K562 (cell line): ENCODE results near the gene POR. TPM values are rescaled to one million over a fixed set of nuclear protein-coding genes. Genes with fewer than 3 reads are reported as not detected.
A peak's percentile ranks its signal among the peaks of the same experiment; 100 is the strongest.

Source experiments
- CBX5 ChIP-seq: IDR thresholded peaks from 2 replicates; pipeline ENCODE4 v1.6.1; 2014; ENCODE audit warnings: low read depth, borderline replicate concordance
- EP400 ChIP-seq: fragments of 450-650 bp; IDR thresholded peaks from 2 replicates; pipeline ENCODE4 v1.6.1; 2017; ENCODE audit warnings: antibody characterized with exemption, mild to moderate bottlenecking, moderate library complexity
- FOXJ2 ChIP-seq: fragments of 200-800 bp; sonication (Bioruptor generic); IDR thresholded peaks from 2 replicates; pipeline ENCODE4 v1.6.1; 2016; ENCODE audit warnings: missing genetic modification characterization, missing compliant biosample characterization
- FOXK2 ChIP-seq, 2 experiments: fragments of 450-650 bp; IDR thresholded peaks in 1 of 2; conservative IDR thresholded peaks in 1 of 2; 2 replicates each; pipeline ENCODE4 v1.6.1; 2016; ENCODE audit warnings: low read depth in 2 of 2, mild to moderate bottlenecking in 1 of 2
- KLF10 ChIP-seq: fragments of 250-450 bp; sonication (Bioruptor Pico); IDR thresholded peaks from 2 replicates; pipeline ENCODE4 v1.6.1; 2021; ENCODE audit warnings: matching md5 sums
- KLF6 ChIP-seq: fragments of 250-450 bp; sonication (Bioruptor Pico); IDR thresholded peaks from 2 replicates; pipeline ENCODE4 v1.4.0; 2020; ENCODE audit warnings: mild to moderate bottlenecking, moderate library complexity, borderline replicate concordance
- MEF2A ChIP-seq: IDR thresholded peaks from 2 replicates; pipeline ENCODE4 v1.6.1; 2011; ENCODE audit warnings: low read depth, mild to moderate bottlenecking, low read length, moderate library complexity; ENCODE audit not compliant: control insufficient read depth
- POLR2A ChIP-seq: fragments of 450-650 bp; conservative IDR thresholded peaks from 2 replicates; pipeline ENCODE4 v1.6.1; 2016
- PTRF ChIP-seq: fragments of 450-650 bp; IDR thresholded peaks from 2 replicates; pipeline ENCODE4 v1.6.1; 2016; ENCODE audit warnings: mild to moderate bottlenecking, missing genetic modification characterization, missing compliant biosample characterization
- SMARCB1 ChIP-seq: IDR thresholded peaks from 2 replicates; pipeline ENCODE4 v1.6.1; 2011; ENCODE audit warnings: improper control_type of control experiment, low read depth; ENCODE audit not compliant: insufficient read length
- SRSF1 ChIP-seq: fragments of 200-400 bp; formaldehyde crosslinking; IDR thresholded peaks from 2 replicates; pipeline ENCODE4 v1.6.1; 2017; ENCODE audit warnings: mild to moderate bottlenecking, low read depth, low read length, moderate library complexity
- SRSF3 ChIP-seq: fragments of 200-400 bp; formaldehyde crosslinking; IDR thresholded peaks from 2 replicates; pipeline ENCODE4 v1.6.1; 2016; ENCODE audit warnings: mild to moderate bottlenecking, low read length, moderate library complexity; ENCODE audit not compliant: insufficient read depth
- ZC3H4 ChIP-seq: sonication (generic); formaldehyde crosslinking; IDR thresholded peaks from 2 replicates; pipeline ENCODE4 v1.9.0; 2021; ENCODE audit warnings: missing genetic modification reagents, borderline replicate concordance
- ZEB2 ChIP-seq: fragments of 450-650 bp; IDR thresholded peaks from 2 replicates; pipeline ENCODE4 v1.6.1; 2016
- ZNF232 ChIP-seq: sonication (generic); formaldehyde crosslinking; IDR thresholded peaks from 2 replicates; pipeline ENCODE4 v1.8.0; 2022; ENCODE audit warnings: mild to moderate bottlenecking, missing genetic modification reagents
- ZNF644 ChIP-seq: fragments of 200-800 bp; sonication (Bioruptor generic); IDR thresholded peaks from 2 replicates; pipeline ENCODE4 v1.6.1; 2016; ENCODE audit warnings: low read depth, missing genetic modification characterization, missing compliant biosample characterization
- ZNF717 ChIP-seq: fragments of 250-450 bp; sonication (Bioruptor Pico); IDR thresholded peaks from 2 replicates; pipeline ENCODE4 v1.5.0; 2021
- polyA plus RNA-seq, 8 experiments: library from polyadenylated mRNA; depleted of rRNA in 4 of 8; stranded (reverse) in 5 of 8; unstranded in 3 of 8; fragments of >200 nt; fragmentation: Nextera tagmentation in 2 of 8; fragmentation: Illumina TruSeq in 1 of 8; extraction: Ambion mirVana in 2 of 8; extraction: Trizol in 1 of 8; gene quantifications; 2 replicates each; pipeline versions ENCODE4 v1.2.1 to v1.2.3, GENCODE V29; 2011 to 2014; ENCODE audit warnings: inconsistent platforms in 1 of 8, missing spikeins in 1 of 8
- total RNA-seq, 7 experiments: library from RNA; depleted of rRNA in 6 of 7; stranded (reverse); fragments of >200 nt in 6 of 7; fragmentation: Illumina TruSeq in 2 of 7; extraction: Trizol in 2 of 7; gene quantifications; 2 replicates each; pipeline versions ENCODE4 v1.2.1 to v1.2.3, GENCODE V29; 2011 to 2021; ENCODE audit warnings: low replicate concordance in 1 of 7
- TF ChIP-seq, protein P1 (sequence below): fragments of 450-650 bp; formaldehyde crosslinking; IDR thresholded peaks from 2 replicates; pipeline ENCODE4 v1.4.0; 2020; ENCODE audit warnings: mild to moderate bottlenecking, moderate library complexity
- TF ChIP-seq, protein P2 (sequence below): fragments of 250-450 bp; sonication (Bioruptor Pico); IDR thresholded peaks from 2 replicates; pipeline ENCODE4 v1.6.1; 2021; ENCODE audit warnings: mild to moderate bottlenecking
- TF ChIP-seq, protein P3 (sequence below): fragments of 250-450 bp; sonication (Bioruptor Pico); IDR thresholded peaks from 2 replicates; pipeline ENCODE4 v1.5.0; 2021
- TF ChIP-seq, protein P4 (sequence below): fragments of 450-650 bp; conservative IDR thresholded peaks from 2 replicates; pipeline ENCODE4 v1.6.1; 2016; ENCODE audit warnings: missing genetic modification characterization, low read depth, mild to moderate bottlenecking, control low read depth, missing compliant biosample characterization
- TF ChIP-seq, protein P5 (sequence below): sonication (generic); formaldehyde crosslinking; IDR thresholded peaks from 2 replicates; pipeline ENCODE4 v1.8.0; 2022; ENCODE audit warnings: missing genetic modification reagents, mild to moderate bottlenecking, borderline replicate concordance

The POR gene
- total and polyA plus RNA-seq, 9 of the 15 experiments (the other 6 are each of a cell fraction or from before 2014, with no cell fraction given), result 4.7 to 142 (median 40.8) TPM

DNA sequence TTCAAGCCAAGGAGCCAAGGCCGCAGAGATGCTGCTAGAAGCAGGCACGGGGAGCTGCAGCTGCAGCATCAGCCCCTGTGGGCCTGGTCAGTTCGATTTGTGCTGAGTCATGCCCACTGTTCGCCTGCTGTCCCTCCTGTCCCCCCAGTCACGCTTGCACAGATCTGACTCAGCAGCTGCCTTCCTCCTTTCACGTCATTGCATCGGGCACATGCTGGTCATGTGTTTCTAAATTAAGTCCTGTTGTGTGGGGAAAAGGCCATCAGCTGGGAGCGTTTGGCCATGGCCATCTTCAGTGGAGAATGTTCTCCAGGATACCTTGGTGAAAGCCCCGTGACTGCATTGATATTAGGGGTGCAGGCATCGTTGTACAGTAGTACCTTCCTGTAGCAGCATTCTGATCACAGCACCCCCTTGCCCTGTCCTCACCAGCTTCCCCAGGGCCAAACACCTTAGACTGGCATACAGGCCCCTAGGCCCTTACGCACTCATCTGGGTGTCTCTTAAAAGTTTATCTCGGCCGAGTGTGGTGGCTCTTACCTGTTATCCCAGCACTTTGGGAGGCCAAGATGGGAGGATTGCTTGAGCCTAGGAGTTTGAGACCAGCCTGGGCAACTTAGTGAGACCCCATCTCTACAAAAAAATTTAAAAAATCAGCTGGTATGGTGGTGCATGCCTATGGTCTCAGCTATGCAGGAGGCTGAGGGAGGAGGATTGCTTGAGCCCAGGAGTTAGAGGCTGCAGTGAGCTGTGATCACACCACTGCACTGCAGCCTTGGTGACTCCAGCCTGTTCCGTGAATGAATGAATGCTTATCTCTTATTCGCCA, 23.2 kb downstream of the POR start (continued):
- TF ChIP-seq, protein P1, sequence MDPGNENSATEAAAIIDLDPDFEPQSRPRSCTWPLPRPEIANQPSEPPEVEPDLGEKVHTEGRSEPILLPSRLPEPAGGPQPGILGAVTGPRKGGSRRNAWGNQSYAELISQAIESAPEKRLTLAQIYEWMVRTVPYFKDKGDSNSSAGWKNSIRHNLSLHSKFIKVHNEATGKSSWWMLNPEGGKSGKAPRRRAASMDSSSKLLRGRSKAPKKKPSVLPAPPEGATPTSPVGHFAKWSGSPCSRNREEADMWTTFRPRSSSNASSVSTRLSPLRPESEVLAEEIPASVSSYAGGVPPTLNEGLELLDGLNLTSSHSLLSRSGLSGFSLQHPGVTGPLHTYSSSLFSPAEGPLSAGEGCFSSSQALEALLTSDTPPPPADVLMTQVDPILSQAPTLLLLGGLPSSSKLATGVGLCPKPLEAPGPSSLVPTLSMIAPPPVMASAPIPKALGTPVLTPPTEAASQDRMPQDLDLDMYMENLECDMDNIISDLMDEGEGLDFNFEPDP (CRISPR knock-in tag), result no peak
- TF ChIP-seq PTRF (tag), result peak; percentile 50
- no peak for TF ChIP-seq SRSF3
- TF ChIP-seq ZEB2, result 0 out of 2 replicates have a peak, but pooled peaks have one; percentile 46
- TF ChIP-seq MEF2A, result no peak
- TF ChIP-seq SRSF1, result no peak
- TF ChIP-seq FOXK2 (conservative IDR thresholded peaks at IDR 0.05 in 1 of 2, IDR thresholded peaks at IDR 0.05 in 1 of 2; ENCODE audit: low read depth in 2 of 2), result peak; percentile 89 to 91
- TF ChIP-seq ZNF644 (tag), result peak; percentile 46; the same call in 1 of the 2 replicates
- TF ChIP-seq ZNF717 (CRISPR knock-in tag), result no peak
- TF ChIP-seq POLR2A, result no peak
- no peak for TF ChIP-seq ZNF232 (CRISPR knock-in tag)
- peak; percentile 82 for TF ChIP-seq FOXJ2 (tag)
- no peak for TF ChIP-seq ZC3H4 (CRISPR knock-in tag)
- TF ChIP-seq, protein P2, sequence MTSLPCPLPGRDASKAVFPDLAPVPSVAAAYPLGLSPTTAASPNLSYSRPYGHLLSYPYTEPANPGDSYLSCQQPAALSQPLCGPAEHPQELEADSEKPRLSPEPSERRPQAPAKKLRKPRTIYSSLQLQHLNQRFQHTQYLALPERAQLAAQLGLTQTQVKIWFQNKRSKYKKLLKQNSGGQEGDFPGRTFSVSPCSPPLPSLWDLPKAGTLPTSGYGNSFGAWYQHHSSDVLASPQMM (CRISPR knock-in tag), result no peak
- no peak for TF ChIP-seq KLF10 (CRISPR knock-in tag)
- TF ChIP-seq, protein P3, sequence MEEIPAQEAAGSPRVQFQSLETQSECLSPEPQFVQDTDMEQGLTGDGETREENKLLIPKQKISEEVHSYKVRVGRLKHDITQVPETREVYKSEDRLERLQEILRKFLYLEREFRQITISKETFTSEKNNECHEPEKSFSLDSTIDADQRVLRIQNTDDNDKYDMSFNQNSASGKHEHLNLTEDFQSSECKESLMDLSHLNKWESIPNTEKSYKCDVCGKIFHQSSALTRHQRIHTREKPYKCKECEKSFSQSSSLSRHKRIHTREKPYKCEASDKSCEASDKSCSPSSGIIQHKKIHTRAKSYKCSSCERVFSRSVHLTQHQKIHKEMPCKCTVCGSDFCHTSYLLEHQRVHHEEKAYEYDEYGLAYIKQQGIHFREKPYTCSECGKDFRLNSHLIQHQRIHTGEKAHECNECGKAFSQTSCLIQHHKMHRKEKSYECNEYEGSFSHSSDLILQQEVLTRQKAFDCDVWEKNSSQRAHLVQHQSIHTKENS, result no peak
- TF ChIP-seq SMARCB1, result no peak
- TF ChIP-seq KLF6 (CRISPR knock-in tag), result peak; percentile 30; the same call in 1 of the 2 replicates
- no peak for TF ChIP-seq CBX5
- TF ChIP-seq, protein P4, sequence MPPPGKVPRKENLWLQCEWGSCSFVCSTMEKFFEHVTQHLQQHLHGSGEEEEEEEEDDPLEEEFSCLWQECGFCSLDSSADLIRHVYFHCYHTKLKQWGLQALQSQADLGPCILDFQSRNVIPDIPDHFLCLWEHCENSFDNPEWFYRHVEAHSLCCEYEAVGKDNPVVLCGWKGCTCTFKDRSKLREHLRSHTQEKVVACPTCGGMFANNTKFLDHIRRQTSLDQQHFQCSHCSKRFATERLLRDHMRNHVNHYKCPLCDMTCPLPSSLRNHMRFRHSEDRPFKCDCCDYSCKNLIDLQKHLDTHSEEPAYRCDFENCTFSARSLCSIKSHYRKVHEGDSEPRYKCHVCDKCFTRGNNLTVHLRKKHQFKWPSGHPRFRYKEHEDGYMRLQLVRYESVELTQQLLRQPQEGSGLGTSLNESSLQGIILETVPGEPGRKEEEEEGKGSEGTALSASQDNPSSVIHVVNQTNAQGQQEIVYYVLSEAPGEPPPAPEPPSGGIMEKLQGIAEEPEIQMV (tag), result peak; percentile 75
- TF ChIP-seq, protein P5, sequence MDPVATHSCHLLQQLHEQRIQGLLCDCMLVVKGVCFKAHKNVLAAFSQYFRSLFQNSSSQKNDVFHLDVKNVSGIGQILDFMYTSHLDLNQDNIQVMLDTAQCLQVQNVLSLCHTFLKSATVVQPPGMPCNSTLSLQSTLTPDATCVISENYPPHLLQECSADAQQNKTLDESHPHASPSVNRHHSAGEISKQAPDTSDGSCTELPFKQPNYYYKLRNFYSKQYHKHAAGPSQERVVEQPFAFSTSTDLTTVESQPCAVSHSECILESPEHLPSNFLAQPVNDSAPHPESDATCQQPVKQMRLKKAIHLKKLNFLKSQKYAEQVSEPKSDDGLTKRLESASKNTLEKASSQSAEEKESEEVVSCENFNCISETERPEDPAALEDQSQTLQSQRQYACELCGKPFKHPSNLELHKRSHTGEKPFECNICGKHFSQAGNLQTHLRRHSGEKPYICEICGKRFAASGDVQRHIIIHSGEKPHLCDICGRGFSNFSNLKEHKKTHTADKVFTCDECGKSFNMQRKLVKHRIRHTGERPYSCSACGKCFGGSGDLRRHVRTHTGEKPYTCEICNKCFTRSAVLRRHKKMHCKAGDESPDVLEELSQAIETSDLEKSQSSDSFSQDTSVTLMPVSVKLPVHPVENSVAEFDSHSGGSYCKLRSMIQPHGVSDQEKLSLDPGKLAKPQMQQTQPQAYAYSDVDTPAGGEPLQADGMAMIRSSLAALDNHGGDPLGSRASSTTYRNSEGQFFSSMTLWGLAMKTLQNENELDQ (CRISPR knock-in tag), result no peak
- TF ChIP-seq EP400, result peak; percentile 97
